Limb (tissue), 2 donors: Measurements from ENCODE around the gene BNC2.
A peak's percentile ranks its signal among the peaks of the same experiment; 100 is the strongest.

Experiments
- DNase-seq, 2 donors: peaks; one replicate each; pipeline ENCODE4 v3.0.0-alpha.2; 2016; ENCODE audit errors: extremely low spot score in 2 of 2

The BNC2 gene

GRCh38 chr9:16817002-16817401, 53.5 kb downstream of the BNC2 start:
- DNase-seq: no peak

- DNase-seq: no peak
Measured at GRCh38 chr9:16816011-16816410, 54.5 kb downstream of the BNC2 start.

- no peak for DNase-seq
Measured at GRCh38 chr9:16815079-16815478, 55.4 kb downstream of the BNC2 start.

- DNase-seq: no peak
Measured at GRCh38 chr9:16813838-16814237, 56.6 kb downstream of the BNC2 start.

GRCh38 chr9:16811987-16812685, 58.3 kb downstream of the BNC2 start:
- no peak for DNase-seq

GRCh38 chr9:16809912-16810610, 60.4 kb downstream of the BNC2 start:
- no peak for DNase-seq

- no peak for DNase-seq
Measured at GRCh38 chr9:16806674-16807073, 63.8 kb downstream of the BNC2 start.

GRCh38 chr9:16803648-16804047, 66.8 kb downstream of the BNC2 start:
- DNase-seq: no peak

GRCh38 chr9:16801871-16802466, 68.5 kb downstream of the BNC2 start:
- DNase-seq: no peak

GRCh38 chr9:16796304-16796825, 74.1 kb downstream of the BNC2 start:
- DNase-seq: no peak

GRCh38 chr9:16794871-16795639, 75.4 kb downstream of the BNC2 start:
- peak in 1 of 2 donors; percentile 37 for DNase-seq

- DNase-seq: no peak
Measured at GRCh38 chr9:16794103-16794502, 76.4 kb downstream of the BNC2 start.

GRCh38 chr9:16787724-16788123, 82.7 kb downstream of the BNC2 start:
- no peak for DNase-seq

GRCh38 chr9:16784002-16784401, 86.5 kb downstream of the BNC2 start:
- no peak for DNase-seq

- no peak for DNase-seq
Measured at GRCh38 chr9:16782490-16782889, 88.0 kb downstream of the BNC2 start.

- DNase-seq: no peak
Measured at GRCh38 chr9:16775330-16775729, 95.1 kb downstream of the BNC2 start.

- DNase-seq: no peak
Measured at GRCh38 chr9:16773617-16774016, 96.9 kb downstream of the BNC2 start.

- DNase-seq: no peak
Measured at GRCh38 chr9:16773116-16773515, 97.4 kb downstream of the BNC2 start.

GRCh38 chr9:16771356-16771755, 99.1 kb downstream of the BNC2 start:
- no peak for DNase-seq

- no peak for DNase-seq
Measured at GRCh38 chr9:16769291-16769690, 101.2 kb downstream of the BNC2 start.

GRCh38 chr9:16768816-16769215, 101.7 kb downstream of the BNC2 start:
- no peak for DNase-seq

- DNase-seq: no peak
Measured at GRCh38 chr9:16767366-16767765, 103.1 kb downstream of the BNC2 start.
